Left lung (tissue), 10 donors: ENCODE results near the gene ERBB4. TPM values are rescaled to one million over a fixed set of nuclear protein-coding genes. Genes with fewer than 3 reads are reported as not detected.

ENCODE experiments used
- ATAC-seq: fragments of 200-7000 bp; cut with Tn5 transposase; one replicate; pipeline ENCODE4 v1.9.1; 2020; ENCODE audit warnings: moderate library complexity
- DNase-seq, 4 donors: peaks; one replicate each; pipeline ENCODE4 v3.0.0-alpha.2; 2013 to 2020
- H3K27ac ChIP-seq, 2 donors: fragments of 200-600 bp; sonication (generic) in 1 of 2; one replicate each; pipeline versions ENCODE4 v1.5.0 to v1.8.0; 2020 to 2021
- H3K27me3 ChIP-seq, 2 donors: fragments of 200-600 bp; sonication (generic) in 1 of 2; one replicate each; pipeline versions ENCODE4 v1.5.0 to v1.8.0; 2020 to 2021
- H3K36me3 ChIP-seq, 2 donors: fragments of 200-600 bp; sonication (generic) in 1 of 2; one replicate each; pipeline versions ENCODE4 v1.5.0 to v1.8.0; 2020 to 2021
- H3K4me1 ChIP-seq, 2 donors: fragments of 200-600 bp; one replicate each; pipeline ENCODE4 v1.8.0; 2021
- H3K4me3 ChIP-seq, 2 donors: fragments of 200-600 bp; sonication (generic) in 1 of 2; one replicate each; pipeline versions ENCODE4 v1.5.0 to v1.8.0; 2020 to 2021; ENCODE audit warnings: mild to moderate bottlenecking in 1 of 2
- H3K9me3 ChIP-seq, 2 donors: fragments of 200-600 bp; sonication (generic) in 1 of 2; one replicate each; pipeline versions ENCODE4 v1.5.0 to v1.8.0; 2020 to 2021
- intact Hi-C, 2 donors: fragments of 100-400 bp; cut with DNase I; formaldehyde crosslinking; loops; one replicate each; pipeline versions ENCODE4 v1.11.2 to v1.14.2; 2022
- polyA plus RNA-seq, 6 donors: library from polyadenylated mRNA; unstranded; fragments of 120-200 nt; gene quantifications; one replicate each; pipeline ENCODE4 v1.2.1, GENCODE V29; 2013; ENCODE audit not compliant: insufficient read length in 6 of 6
- total RNA-seq, 2 donors: library from RNA; stranded (reverse); fragmentation: NEBNext Ultra II Directional; extraction: Animal tissue kit (Norgen Biotek cat#: 25700); gene quantifications; one replicate each; pipeline ENCODE4 v1.2.1, GENCODE V29; 2021
- TF ChIP-seq, protein P1 (sequence below), 2 donors: fragments of 200-600 bp; sonication (generic) in 1 of 2; IDR thresholded peaks; one replicate each; pipeline versions ENCODE4 v1.5.0 to v1.8.0; 2021; ENCODE audit warnings: antibody characterized with exemption in 2 of 2
- donor health status: DM: no; HTN: yes; CAD: no.
- donor health status: DM: no; HTN: no; CAD: no.

ERBB4 gene
- total and polyA plus RNA-seq, 8 donors: 0.89 to 16.0 (median 1.4) TPM

DNA sequence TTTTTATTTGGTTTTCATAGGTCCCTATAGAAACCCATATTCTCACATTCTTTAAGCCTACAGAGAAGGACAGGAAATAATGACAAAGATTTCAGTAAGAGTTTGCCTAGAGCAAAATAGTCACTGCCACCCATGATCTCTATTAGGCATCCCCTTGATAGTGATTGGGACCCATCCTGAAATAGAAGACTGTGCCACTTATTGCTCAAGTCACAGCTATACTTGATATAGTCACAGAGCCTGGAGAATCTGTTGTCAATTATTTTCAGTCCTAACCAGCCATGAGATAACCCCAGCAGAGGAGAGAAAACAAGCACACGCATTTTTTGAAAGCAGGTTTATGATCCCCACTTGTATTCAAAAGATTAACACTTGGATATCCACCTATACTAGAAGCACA is 8.2 kb downstream of the ERBB4 start:
- intact Hi-C loops: no loop called here
- Histone ChIP-seq H3K4me1 (no peaks in the 10 kb centered on the region), H3K9me3 (no peaks in the 10 kb centered on the region), H3K27ac (no peak overlapping the region), H3K4me3 (no peak overlapping the region), H3K27me3 (peaks cover 12 to 22% of the 10 kb centered on the region in 2 donors), H3K36me3 (no peaks in the 10 kb centered on the region)
- ATAC-seq (no peak), DNase-seq (no peak)
- TF ChIP-seq, protein P1, sequence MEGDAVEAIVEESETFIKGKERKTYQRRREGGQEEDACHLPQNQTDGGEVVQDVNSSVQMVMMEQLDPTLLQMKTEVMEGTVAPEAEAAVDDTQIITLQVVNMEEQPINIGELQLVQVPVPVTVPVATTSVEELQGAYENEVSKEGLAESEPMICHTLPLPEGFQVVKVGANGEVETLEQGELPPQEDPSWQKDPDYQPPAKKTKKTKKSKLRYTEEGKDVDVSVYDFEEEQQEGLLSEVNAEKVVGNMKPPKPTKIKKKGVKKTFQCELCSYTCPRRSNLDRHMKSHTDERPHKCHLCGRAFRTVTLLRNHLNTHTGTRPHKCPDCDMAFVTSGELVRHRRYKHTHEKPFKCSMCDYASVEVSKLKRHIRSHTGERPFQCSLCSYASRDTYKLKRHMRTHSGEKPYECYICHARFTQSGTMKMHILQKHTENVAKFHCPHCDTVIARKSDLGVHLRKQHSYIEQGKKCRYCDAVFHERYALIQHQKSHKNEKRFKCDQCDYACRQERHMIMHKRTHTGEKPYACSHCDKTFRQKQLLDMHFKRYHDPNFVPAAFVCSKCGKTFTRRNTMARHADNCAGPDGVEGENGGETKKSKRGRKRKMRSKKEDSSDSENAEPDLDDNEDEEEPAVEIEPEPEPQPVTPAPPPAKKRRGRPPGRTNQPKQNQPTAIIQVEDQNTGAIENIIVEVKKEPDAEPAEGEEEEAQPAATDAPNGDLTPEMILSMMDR (IDR thresholded peaks at IDR 0.05): no peak

GRCh38 chr2:212528106-212528856 is 10.3 kb downstream of the ERBB4 start:
- Histone ChIP-seq H3K4me3 (no peak overlapping the region), H3K9me3 (no peaks in the 10 kb centered on the region), H3K36me3 (no peaks in the 10 kb centered on the region), H3K27ac (no peak overlapping the region), H3K4me1 (no peaks in the 10 kb centered on the region), H3K27me3 (peaks cover under 1 to 4% of the 10 kb centered on the region in 2 donors)
- ATAC-seq: no peak
- intact Hi-C loops: no loop called here
- no peak for DNase-seq
- TF ChIP-seq, protein P1 (IDR thresholded peaks at IDR 0.05): no peak

GRCh38 chr2:212526059-212526458 is 12.5 kb downstream of the ERBB4 start:
- Histone ChIP-seq H3K36me3 (no peaks in the 10 kb centered on the region), H3K4me1 (no peaks in the 10 kb centered on the region), H3K9me3 (no peaks in the 10 kb centered on the region), H3K27me3 (no peaks in the 10 kb centered on the region), H3K27ac (no peak overlapping the region), H3K4me3 (no peak overlapping the region)
- TF ChIP-seq, protein P1 (IDR thresholded peaks at IDR 0.05): no peak
- intact Hi-C loops: no loop called here
- ATAC-seq (no peak), DNase-seq (no peak)

DNA sequence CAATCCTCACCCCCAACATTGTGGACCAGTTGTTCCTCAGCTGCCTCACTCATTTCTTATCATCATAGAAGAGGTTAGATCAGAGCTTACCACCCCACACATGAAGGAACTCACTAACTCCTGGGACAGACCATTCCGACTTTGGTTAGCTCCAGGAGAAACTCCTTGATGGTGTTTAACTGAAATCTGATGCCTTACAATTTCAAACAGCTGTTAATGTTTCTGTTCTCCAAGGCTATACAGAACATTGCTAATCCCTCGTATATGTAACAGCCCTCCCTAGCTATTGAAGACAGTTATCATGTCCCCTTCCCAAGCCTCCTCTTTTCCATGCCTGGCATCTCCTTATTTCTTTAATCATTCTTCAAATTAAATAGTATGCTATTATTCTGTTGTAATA is 14.8 kb downstream of the ERBB4 start:
- TF ChIP-seq, protein P1 (IDR thresholded peaks at IDR 0.05): no peak
- ATAC-seq: no peak
- intact Hi-C loops: no loop called here
- H3K27ac ChIP-seq: no peak overlapping the region
- H3K36me3 ChIP-seq: no peaks in the 10 kb centered on the region
- H3K9me3 ChIP-seq: no peaks in the 10 kb centered on the region
- no peaks in the 10 kb centered on the region for H3K4me1 ChIP-seq
- DNase-seq: no peak
- no peak overlapping the region for H3K4me3 ChIP-seq
- no peaks in the 10 kb centered on the region for H3K27me3 ChIP-seq

- Histone ChIP-seq H3K27me3 (no peaks in the 10 kb centered on the region), H3K4me1 (no peaks in the 10 kb centered on the region), H3K9me3 (no peaks in the 10 kb centered on the region), H3K4me3 (no peak overlapping the region), H3K36me3 (no peaks in the 10 kb centered on the region), H3K27ac (no peak overlapping the region)
- DNase-seq: no peak
- intact Hi-C loops: no loop called here
- no peak for ATAC-seq
- TF ChIP-seq, protein P1 (IDR thresholded peaks at IDR 0.05): peak in 1 of 2 donors; percentile 20
Measured at GRCh38 chr2:212520340-212520739, 18.3 kb downstream of the ERBB4 start.
